ENCODE measurements around the gene PRDM4. TPM values are rescaled to one million over a fixed set of nuclear protein-coding genes. Genes with fewer than 3 reads are reported as not detected.

Gene PRDM4
- total RNA-seq, 2 donors from 2014 or later, result 24.5 to 37.2 TPM

GRCh38 chr12:107764626-107765025 is 3.7 kb upstream of the PRDM4 start:
- H3K4me3 ChIP-seq, result no peak overlapping the region
- DNase-seq (ENCODE audit: low spot score) (no peak), ATAC-seq (ENCODE audit: insufficient number of reproducible peaks, low FRiP score, low read depth) (no peak)
- no peaks in the 10 kb centered on the region for H3K27me3 ChIP-seq (replicated peaks; ENCODE audit: insufficient read depth)
- no peaks in the 10 kb centered on the region for H3K9me3 ChIP-seq
- peaks cover 5 to 12% of the 10 kb centered on the region in 2 donors for H3K4me1 ChIP-seq (ENCODE audit: control insufficient read depth in 1 of 2, low read depth in 2 of 2)
- TF ChIP-seq, protein P1, sequence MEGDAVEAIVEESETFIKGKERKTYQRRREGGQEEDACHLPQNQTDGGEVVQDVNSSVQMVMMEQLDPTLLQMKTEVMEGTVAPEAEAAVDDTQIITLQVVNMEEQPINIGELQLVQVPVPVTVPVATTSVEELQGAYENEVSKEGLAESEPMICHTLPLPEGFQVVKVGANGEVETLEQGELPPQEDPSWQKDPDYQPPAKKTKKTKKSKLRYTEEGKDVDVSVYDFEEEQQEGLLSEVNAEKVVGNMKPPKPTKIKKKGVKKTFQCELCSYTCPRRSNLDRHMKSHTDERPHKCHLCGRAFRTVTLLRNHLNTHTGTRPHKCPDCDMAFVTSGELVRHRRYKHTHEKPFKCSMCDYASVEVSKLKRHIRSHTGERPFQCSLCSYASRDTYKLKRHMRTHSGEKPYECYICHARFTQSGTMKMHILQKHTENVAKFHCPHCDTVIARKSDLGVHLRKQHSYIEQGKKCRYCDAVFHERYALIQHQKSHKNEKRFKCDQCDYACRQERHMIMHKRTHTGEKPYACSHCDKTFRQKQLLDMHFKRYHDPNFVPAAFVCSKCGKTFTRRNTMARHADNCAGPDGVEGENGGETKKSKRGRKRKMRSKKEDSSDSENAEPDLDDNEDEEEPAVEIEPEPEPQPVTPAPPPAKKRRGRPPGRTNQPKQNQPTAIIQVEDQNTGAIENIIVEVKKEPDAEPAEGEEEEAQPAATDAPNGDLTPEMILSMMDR (IDR thresholded peaks at IDR 0.05), result no peak
- H3K27ac ChIP-seq, result no peak overlapping the region
- no peaks in the 10 kb centered on the region for H3K36me3 ChIP-seq

- Histone ChIP-seq H3K27ac (no peak overlapping the region), H3K4me3 (no peak overlapping the region), H3K9me3 (no peaks in the 10 kb centered on the region), H3K27me3 (replicated peaks; ENCODE audit: insufficient read depth) (no peaks in the 10 kb centered on the region), H3K4me1 (ENCODE audit: control insufficient read depth in 1 of 2, low read depth in 2 of 2) (peaks cover 22 to 28% of the 10 kb centered on the region in 2 donors), H3K36me3 (no peaks in the 10 kb centered on the region)
- ATAC-seq (ENCODE audit: insufficient number of reproducible peaks, low FRiP score, low read depth) (no peak), DNase-seq (ENCODE audit: low spot score) (no peak)
- TF ChIP-seq, protein P1 (IDR thresholded peaks at IDR 0.05), result no peak
These were observed 1.9 kb upstream of the PRDM4 start for GRCh38 chr12:107762874-107763273.

DNA sequence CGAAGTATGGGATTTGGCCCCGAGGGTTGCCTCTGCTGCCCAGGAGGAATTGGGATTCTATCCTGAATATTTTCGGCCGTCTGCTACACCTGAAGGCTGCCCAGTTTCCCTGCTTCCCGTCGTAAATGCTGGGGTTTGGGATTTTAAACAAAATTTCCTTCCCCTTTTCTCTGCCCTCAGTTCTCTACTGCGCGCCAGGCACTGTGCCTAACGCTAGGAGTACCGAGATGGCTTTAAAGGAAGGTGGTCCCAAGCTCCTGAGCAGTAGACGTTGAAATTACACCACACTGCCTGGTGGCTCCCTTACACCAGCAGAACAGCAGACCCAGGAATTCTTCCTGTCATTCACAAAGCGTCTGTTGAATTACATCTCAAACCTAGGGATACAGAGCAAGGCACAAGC is 566 bp upstream of the PRDM4 start:
- H3K36me3 ChIP-seq, result no peaks in the 10 kb centered on the region
- H3K9me3 ChIP-seq, result no peaks in the 10 kb centered on the region
- H3K4me3 ChIP-seq, result peak overlapping the region; percentile 78
- DNase-seq (ENCODE audit: low spot score) (no peak), ATAC-seq (ENCODE audit: insufficient number of reproducible peaks, low FRiP score, low read depth) (no peak)
- TF ChIP-seq, protein P1 (IDR thresholded peaks at IDR 0.05), result no peak
- H3K27me3 ChIP-seq (replicated peaks; ENCODE audit: insufficient read depth), result no peaks in the 10 kb centered on the region
- peaks cover 24 to 28% of the 10 kb centered on the region in 2 donors for H3K4me1 ChIP-seq (ENCODE audit: control insufficient read depth in 1 of 2, low read depth in 2 of 2)
- peak overlapping the region in 1 of 2 donors; percentile 54 for H3K27ac ChIP-seq

DNA sequence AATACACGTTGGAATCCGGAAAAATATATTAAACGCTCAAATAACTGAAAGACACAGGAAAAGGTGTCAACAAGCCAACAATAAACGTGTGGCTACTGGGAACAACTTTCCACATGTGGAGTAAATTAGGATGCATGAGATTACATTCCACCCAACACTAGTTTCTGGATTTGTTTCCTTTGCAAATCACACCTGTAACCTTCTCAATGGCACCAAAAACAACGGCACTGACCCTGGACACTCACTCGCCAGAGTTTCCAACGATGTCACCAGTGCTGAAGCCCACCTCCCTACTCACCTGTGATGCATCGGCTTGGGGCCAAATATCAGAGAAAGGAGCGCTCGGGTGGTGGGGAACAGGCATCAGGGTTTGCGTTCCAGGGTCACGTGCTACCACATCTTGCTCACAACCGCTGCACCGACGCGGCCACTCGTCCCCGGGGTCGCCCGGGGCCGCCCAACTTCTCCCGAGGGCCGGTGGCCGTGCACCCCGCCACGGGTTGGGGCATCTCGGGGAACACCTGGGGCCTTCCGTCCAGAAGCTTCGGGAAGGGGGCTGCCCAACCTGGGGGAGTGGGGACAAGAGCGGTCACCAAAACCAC is 629 bp downstream of the PRDM4 start:
- ATAC-seq (ENCODE audit: insufficient number of reproducible peaks, low FRiP score, low read depth) (no peak), DNase-seq (ENCODE audit: low spot score) (no peak)
- Histone ChIP-seq H3K4me1 (ENCODE audit: control insufficient read depth in 1 of 2, low read depth in 2 of 2) (peaks cover 24 to 28% of the 10 kb centered on the region in 2 donors), H3K4me3 (peak overlapping the region; percentile 78), H3K27ac (peak overlapping the region in 1 of 2 donors; percentile 54), H3K36me3 (peaks cover 9% of the 10 kb centered on the region), H3K9me3 (no peaks in the 10 kb centered on the region), H3K27me3 (replicated peaks; ENCODE audit: insufficient read depth) (no peaks in the 10 kb centered on the region)
- TF ChIP-seq, protein P1 (IDR thresholded peaks at IDR 0.05), result no peak

GRCh38 chr12:107759410-107759809 is 1.5 kb downstream of the PRDM4 start:
- no peaks in the 10 kb centered on the region for H3K27me3 ChIP-seq (replicated peaks; ENCODE audit: insufficient read depth)
- TF ChIP-seq, protein P1 (IDR thresholded peaks at IDR 0.05), result no peak
- no peaks in the 10 kb centered on the region for H3K9me3 ChIP-seq
- H3K36me3 ChIP-seq, result peaks cover 9% of the 10 kb centered on the region
- H3K4me3 ChIP-seq, result peak overlapping the region; percentile 78
- ATAC-seq (ENCODE audit: insufficient number of reproducible peaks, low FRiP score, low read depth) (no peak), DNase-seq (ENCODE audit: low spot score) (no peak)
- peaks cover 24 to 28% of the 10 kb centered on the region in 2 donors for H3K4me1 ChIP-seq (ENCODE audit: control insufficient read depth in 1 of 2, low read depth in 2 of 2)
- H3K27ac ChIP-seq, result no peak overlapping the region

Measured in thoracic aorta (tissue), 2 donors.